Measurements from ENCODE around the gene SYNC. TPM values are rescaled to one million over a fixed set of nuclear protein-coding genes. Genes with fewer than 3 reads are reported as not detected.

Gene SYNC
- total and polyA plus RNA-seq, 2 experiments from 2014 or later = not detected

GRCh38 chr1:32717503-32717902, 14.9 kb upstream of the SYNC start:
- peak overlapping the region; percentile 64 for H3K4me2 ChIP-seq

More at GRCh38 chr1:32717503-32717902, 14.9 kb upstream of the SYNC start:
- H2AFZ ChIP-seq = no peak overlapping the region
- peaks cover 21% of the 10 kb centered on the region for H3K4me1 Mint-ChIP-seq
- DNase-seq (ENCODE audit: low spot score) = no peak
- H3K79me2 ChIP-seq (replicated peaks; ENCODE audit: insufficient read depth) = no peaks in the 10 kb centered on the region
- H3K27ac Mint-ChIP-seq = peak overlapping the region; percentile 89; the same call in 1 of the 2 replicates
- peaks cover 20% of the 10 kb centered on the region for H3K4me1 ChIP-seq (ENCODE audit: insufficient read depth)
- no peaks in the 10 kb centered on the region for H3K36me3 Mint-ChIP-seq (ENCODE audit: low read depth)
- no peak overlapping the region for H3K4me3 ChIP-seq
- no peaks in the 10 kb centered on the region; the same call in 2 of the 3 replicates for H3K9me3 Mint-ChIP-seq
- no peaks in the 10 kb centered on the region; the same call in 1 of the 2 replicates for H3K36me3 ChIP-seq (ENCODE audit: insufficient read depth)
- H3K27ac ChIP-seq (ENCODE audit: low read depth) = 0 out of 2 replicates have a peak overlapping the region, but pooled peaks have one; percentile 65
- no peaks in the 10 kb centered on the region for H3K9me2 ChIP-seq (ENCODE audit: insufficient read depth)
- H3K27me3 ChIP-seq (ENCODE audit: insufficient read depth) = no peaks in the 10 kb centered on the region
- H3F3A ChIP-seq (replicated peaks; ENCODE audit: low read depth) = no peaks in the 10 kb centered on the region
- peaks cover 25% of the 10 kb centered on the region for H3K27me3 Mint-ChIP-seq (ENCODE audit: insufficient read depth, low read depth, poor library complexity)
- ATAC-seq = no peak
- peak overlapping the region; percentile 62; the same call in 1 of the 3 replicates for H3K4me3 Mint-ChIP-seq
- TF ChIP-seq ZNF114 (CRISPR knock-in tag; IDR thresholded peaks at IDR 0.05) = no peak
- TF ChIP-seq ZNF331 (CRISPR knock-in tag; IDR thresholded peaks at IDR 0.05; ENCODE audit: low read depth) = no peak
- TF ChIP-seq CTCF (conservative IDR thresholded peaks at IDR 0.05; ENCODE audit: low read depth in 2 of 2) = no peak
- no peak for TF ChIP-seq ETS1 (IDR thresholded peaks at IDR 0.05)
- no peak for TF ChIP-seq EZH2 (IDR thresholded peaks at IDR 0.05; ENCODE audit: low read depth, unreplicated experiment)
- no peak for TF ChIP-seq REST (IDR thresholded peaks at IDR 0.05; ENCODE audit: unreplicated experiment)
- TF ChIP-seq EZH2phosphoT487 (IDR thresholded peaks at IDR 0.05; ENCODE audit: unreplicated experiment) = no peak
- TF ChIP-seq JUNB (IDR thresholded peaks at IDR 0.05; ENCODE audit: unreplicated experiment) = no peak
- no peak for TF ChIP-seq NANOG (IDR thresholded peaks at IDR 0.05; ENCODE audit: borderline replicate concordance)
- no peak for TF ChIP-seq STAT1 (IDR thresholded peaks at IDR 0.05; ENCODE audit: unreplicated experiment)
- no peak for TF ChIP-seq CREB1 (CRISPR knock-in tag; IDR thresholded peaks at IDR 0.05; ENCODE audit: low read depth)
- TF ChIP-seq POLR2AphosphoS5 (IDR thresholded peaks at IDR 0.05; ENCODE audit: low read depth) = no peak
- TF ChIP-seq ZNF462 (CRISPR knock-in tag; IDR thresholded peaks at IDR 0.05) = no peak
- no peaks in the 10 kb centered on the region for H4K20me1 ChIP-seq (replicated peaks; ENCODE audit: insufficient read depth)
